GM12891 (cell line): Measurements from ENCODE around the gene ZNF580.

Source experiments
- DNase-seq: peaks from one replicate; pipeline ENCODE4 v3.0.0; 2011; ENCODE audit warnings: low spot score; ENCODE audit not compliant: insufficient read length
- FAIRE-seq: peaks from 2 replicates; lab custom pipeline; 2011; peaks lifted over from hg19 to GRCh38; lab: Jason Lieb, UNC
- PAX5 ChIP-seq: IDR thresholded peaks from 2 replicates; pipeline ENCODE4 v1.6.1; 2011; ENCODE audit warnings: low read length, moderate library complexity, mild to moderate bottlenecking; ENCODE audit not compliant: insufficient read depth, severe bottlenecking
- POLR2A ChIP-seq: IDR thresholded peaks from 2 replicates; pipeline ENCODE4 v1.6.1; 2011; ENCODE audit warnings: low read depth, low read length, control low read depth
- POLR2AphosphoS5 ChIP-seq: IDR thresholded peaks from 2 replicates; pipeline ENCODE4 v1.6.1; 2011; ENCODE audit warnings: low read depth, low read length, control low read depth
- POU2F2 ChIP-seq: IDR thresholded peaks from 2 replicates; pipeline ENCODE4 v1.6.1; 2011; ENCODE audit warnings: low read depth, mild to moderate bottlenecking, control low read depth, low read length, moderate library complexity
- SPI1 ChIP-seq: IDR thresholded peaks from 2 replicates; pipeline ENCODE4 v1.6.1; 2011; ENCODE audit warnings: low read depth, low read length, control low read depth
- TAF1 ChIP-seq: IDR thresholded peaks from 2 replicates; pipeline ENCODE4 v1.6.1; 2011; ENCODE audit warnings: low read depth, low read length, control low read depth

The ZNF580 gene

DNA sequence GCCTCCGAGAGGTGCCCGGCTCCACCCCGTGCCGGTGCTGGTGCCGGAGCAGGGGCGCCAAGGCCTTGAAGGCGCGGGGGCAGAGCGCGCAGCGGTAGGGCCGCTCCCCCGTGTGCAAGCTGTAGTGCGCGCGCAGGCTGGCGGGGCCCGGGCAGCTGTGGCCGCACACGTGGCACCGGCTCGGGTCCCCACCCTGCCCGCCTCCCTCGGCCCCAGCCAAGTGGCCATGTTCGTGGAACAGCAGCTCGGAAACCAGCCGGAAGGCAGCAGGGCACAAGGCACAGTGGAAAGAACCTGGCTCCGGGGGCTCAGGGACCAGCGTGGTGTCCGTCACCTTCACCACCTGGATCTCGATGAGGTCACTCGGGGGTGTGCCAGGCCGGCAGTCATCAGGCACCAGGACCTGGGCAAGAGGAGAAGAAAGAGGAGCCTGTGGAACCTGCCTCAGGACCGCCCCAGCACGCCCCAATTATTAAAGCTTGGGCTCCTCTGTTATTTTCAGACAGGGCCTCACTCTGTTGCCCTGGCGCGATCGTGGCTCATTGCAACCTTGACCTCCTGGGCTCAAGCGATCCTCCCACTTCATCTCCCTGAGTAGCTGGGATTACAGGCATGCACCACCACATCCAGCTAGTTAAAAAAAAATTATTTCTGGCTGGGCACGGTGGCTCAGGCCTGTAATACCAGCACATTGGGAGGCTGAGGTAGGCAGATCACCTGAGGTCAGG is 18.4 kb upstream of the ZNF580 start:
- DNase-seq (no peak), FAIRE-seq (no peak)

DNA sequence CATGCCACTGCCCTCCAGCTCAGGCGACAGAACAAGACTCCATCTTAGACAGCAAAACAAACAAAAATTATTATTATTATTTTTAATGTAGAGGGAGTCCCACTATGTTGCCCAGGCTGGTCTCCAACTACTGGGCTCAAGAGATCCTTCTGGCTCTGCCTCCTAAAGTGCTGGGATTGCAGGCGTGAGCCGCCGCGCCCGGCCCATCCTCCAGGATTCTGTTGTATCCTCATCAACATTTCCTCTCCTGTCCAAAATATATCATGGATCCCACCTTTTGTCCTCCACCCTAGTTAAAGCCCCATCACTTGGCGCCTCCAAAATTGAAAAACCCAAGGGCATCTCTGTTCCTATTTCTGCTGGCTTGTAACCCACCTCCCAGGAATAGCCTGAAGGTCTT is 17.7 kb upstream of the ZNF580 start:
- no peak for FAIRE-seq

More for the DNA sequence above, 18.4 kb upstream of the ZNF580 start:
- no peak for TF ChIP-seq TAF1
- TF ChIP-seq POLR2AphosphoS5: no peak
- no peak for TF ChIP-seq PAX5
- no peak for TF ChIP-seq POLR2A
- no peak for TF ChIP-seq SPI1
- TF ChIP-seq POU2F2: no peak

DNA sequence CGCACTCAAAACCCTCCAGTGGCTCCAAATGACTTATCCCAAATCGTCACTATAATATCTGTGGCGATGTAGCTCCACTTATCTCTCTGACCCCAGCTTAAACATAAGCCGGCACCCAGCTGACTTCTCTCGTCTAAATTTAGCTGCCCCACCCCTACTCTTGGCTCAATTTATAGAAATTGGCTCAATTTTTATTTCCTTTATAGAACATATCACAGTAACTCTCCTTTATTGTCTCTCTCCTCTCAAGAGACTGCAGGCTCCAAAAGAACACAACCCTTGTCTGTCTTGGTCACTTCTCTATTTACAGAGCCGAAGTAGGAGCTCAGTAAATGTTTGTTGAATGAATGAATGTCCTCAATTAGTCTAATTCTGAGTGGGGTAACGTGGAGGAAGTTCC is 17.2 kb upstream of the ZNF580 start:
- FAIRE-seq (no peak), DNase-seq (no peak)

More for the DNA sequence above, 17.7 kb upstream of the ZNF580 start:
- no peak for DNase-seq
- TF ChIP-seq PAX5: no peak
- TF ChIP-seq TAF1: no peak
- no peak for TF ChIP-seq POLR2A
- TF ChIP-seq POU2F2: no peak
- TF ChIP-seq POLR2AphosphoS5: no peak
- no peak for TF ChIP-seq SPI1

DNA sequence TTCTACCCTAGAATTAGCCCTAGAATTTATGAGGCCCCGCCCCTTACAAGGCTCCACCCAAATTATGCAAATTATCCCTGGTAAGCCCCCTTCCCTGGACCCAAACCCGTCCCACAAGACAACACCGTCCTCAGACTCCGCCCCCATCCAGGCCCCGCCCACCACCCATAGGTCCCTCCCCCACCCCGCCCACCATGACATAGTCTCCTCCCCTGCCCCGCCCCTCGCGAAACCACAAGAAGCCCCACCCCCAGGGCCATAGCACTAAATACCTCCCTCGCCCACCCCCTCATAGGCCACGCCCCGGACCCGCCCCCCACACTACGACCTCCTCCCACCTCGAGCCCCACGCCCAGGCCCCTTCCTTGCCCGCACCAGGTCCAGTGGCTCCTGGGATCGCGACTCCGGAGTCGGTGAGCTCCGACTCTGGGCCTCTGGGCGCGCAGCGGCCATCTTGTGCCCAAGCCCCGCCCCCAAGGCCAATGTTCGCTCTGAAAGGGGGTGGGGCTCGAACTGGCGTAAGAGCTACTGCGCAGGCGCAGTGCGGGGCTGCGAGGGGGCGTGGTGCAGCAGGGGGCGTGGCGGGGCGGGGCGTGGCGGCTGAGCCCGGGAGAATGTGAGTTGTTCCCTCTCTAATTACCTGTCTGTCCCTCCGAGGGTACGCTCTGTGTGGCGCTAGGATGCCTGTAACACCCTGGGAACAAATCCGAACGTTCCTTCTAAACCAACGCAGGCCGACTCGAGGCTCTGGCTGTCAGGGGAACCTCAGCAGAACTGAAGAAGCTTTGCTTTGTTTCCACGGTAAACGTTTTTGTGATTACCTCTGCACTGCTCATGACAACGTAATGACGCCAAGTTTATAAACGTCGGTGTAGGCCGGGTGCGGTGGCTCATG is 16.4 kb upstream of the ZNF580 start, which contains the start of gene ZNF784:
TSS of gene ZNF784 (minus strand) at position 458 of the 895 bp plus-strand sequence. CDS start at position 453, 5 bp downstream.
- FAIRE-seq (peak; percentile 98), DNase-seq (peak; percentile 89)
- TF ChIP-seq POLR2A (peak; percentile 71), SPI1 (no peak), TAF1 (peak; percentile 86), PAX5 (no peak), POU2F2 (peak; percentile 63; the same call in 1 of the 2 replicates), POLR2AphosphoS5 (peak; percentile 36; the same call in 1 of the 2 replicates)

More for the DNA sequence above, 17.2 kb upstream of the ZNF580 start:
- no peak for TF ChIP-seq SPI1
- no peak for TF ChIP-seq POU2F2
- no peak for TF ChIP-seq PAX5
- no peak for TF ChIP-seq POLR2A
- TF ChIP-seq POLR2AphosphoS5: no peak
- no peak for TF ChIP-seq TAF1

DNA sequence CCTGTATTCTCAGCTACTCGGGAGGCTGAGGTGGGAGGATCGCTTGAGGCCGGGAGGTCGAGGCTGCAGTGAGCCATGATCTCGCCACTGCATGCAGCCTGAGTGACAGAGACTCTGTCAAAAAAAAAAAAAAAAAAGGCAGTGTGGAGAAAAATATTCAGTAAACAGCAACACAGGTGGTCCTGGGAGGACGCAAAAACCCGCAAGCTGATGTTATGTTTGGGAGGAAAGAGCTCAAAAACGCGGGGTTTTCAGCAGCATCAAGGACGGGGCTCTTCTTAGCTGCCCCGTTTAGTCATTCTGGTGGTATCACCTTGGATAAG is 15.8 kb upstream of the ZNF580 start:
- no peak for FAIRE-seq
- no peak for TF ChIP-seq POU2F2
- TF ChIP-seq POLR2AphosphoS5: no peak
- no peak for TF ChIP-seq PAX5
- no peak for TF ChIP-seq TAF1
- TF ChIP-seq POLR2A: no peak
- no peak for TF ChIP-seq SPI1
- DNase-seq: no peak

DNA sequence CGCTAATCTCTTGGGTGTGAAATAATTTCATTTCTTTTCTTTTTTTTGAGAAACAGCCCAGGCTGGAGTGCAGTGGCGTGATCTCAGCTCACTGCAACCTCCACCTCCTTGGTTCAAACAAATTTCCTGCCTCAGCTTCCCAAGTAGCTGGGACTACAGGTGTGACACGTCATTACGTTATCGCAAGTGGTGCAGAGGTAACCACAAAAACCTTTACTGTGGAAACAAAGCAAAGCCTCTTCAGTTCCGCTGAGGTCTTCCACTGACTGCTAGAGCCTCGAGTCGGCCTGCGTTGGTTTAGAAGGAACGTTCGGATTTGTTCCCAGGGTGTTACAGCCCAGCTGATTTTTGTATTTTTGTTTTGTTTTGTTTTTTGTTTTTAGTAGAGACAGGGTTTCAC is 14.5 kb upstream of the ZNF580 start:
- FAIRE-seq (no peak), DNase-seq (no peak)
- TF ChIP-seq PAX5: no peak

DNA sequence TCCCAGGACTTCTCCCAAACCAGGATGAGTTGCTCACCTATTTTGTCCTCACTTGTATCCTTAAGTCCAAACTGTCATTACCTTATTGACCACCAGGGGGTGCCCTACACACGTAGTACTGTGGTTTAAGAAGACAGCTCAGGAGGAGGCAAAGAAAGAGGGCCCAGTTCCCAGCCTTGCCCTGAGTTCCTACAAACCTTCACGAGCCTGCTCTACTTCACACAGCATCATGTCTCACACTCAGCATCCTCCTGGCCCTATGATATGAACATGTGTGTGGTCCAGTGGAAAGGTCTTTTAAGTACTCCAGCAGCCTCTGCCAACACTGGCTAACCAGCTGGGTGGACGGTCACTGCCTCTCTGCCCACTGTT is 8.4 kb upstream of the ZNF580 start:
- DNase-seq (no peak), FAIRE-seq (peak; percentile 89)
- TF ChIP-seq POLR2A (no peak), POLR2AphosphoS5 (no peak)

DNA sequence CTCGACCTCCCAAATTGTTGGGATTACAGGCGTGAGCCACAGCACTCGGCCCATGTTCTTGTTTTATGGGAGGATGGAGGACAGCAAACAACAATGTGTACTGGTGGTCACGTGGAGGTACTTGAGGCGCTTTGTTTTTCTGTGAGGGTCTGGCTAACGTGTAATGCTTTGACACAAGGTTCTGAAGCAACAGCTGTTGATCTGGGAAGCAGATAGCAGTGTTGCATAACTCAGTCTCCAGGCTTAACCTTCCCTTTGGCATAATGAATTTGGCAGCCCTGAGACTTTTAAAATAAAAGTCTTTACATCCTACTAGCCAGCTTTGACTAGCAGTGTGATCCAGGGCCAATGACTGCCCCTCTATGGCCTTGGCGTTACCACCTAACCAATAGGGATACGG is 6.9 kb upstream of the ZNF580 start:
- DNase-seq: no peak
- TF ChIP-seq POLR2A: no peak
- TF ChIP-seq POLR2AphosphoS5: no peak
- no peak for TF ChIP-seq POU2F2
- no peak for TF ChIP-seq SPI1
- TF ChIP-seq PAX5: no peak
- TF ChIP-seq TAF1: no peak
- FAIRE-seq: no peak

DNA sequence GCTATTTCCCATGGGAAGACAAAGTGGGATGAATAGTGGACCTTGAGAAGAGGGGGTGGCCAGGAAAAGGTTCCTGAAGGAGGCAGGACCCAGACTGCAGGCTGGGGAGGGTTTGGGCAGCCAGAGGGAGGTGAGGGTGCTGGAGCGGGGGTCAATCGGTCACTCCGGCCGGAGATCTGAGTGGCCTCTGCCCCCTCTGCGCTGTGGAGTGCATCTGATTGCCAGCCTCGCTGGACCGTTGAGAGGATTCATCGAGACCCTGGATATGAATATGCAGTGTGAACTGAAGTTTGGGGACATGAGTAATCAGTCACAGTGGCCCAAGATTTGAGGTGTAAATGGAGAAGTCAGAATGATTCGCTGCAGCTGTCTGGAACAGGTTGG is 5.5 kb upstream of the ZNF580 start:
- FAIRE-seq (no peak), DNase-seq (no peak)
- TF ChIP-seq POU2F2 (peak; percentile 18; the same call in 1 of the 2 replicates), SPI1 (no peak)

DNA sequence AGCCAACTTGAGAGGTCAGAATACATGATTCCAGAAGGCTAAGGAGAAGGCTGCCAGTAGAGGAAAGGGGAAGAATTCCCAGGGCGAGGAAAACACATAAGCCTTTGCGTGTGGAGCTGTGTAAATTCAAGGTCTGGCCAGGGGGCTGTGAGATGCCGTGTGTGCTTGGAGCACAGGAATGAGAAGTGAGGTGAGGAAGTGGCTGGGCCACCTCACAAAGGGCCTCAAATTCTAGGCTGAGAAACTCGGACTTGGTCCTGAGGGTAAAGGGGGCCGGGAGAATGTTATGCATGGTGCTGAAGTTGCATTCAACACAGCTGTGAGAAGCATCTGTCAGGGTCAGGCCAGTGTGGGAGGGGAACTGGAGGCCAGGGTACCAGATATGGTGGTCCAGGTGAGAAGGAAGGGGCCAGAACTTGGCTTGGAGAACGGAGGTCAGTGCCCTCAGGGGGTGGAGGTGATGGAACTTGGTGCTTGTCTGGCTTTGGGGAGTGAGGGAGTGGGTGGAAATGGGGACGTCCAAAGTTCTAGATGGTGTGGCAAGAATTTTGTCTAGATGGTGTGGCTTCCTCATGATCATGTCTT is 4.9 kb upstream of the ZNF580 start:
- FAIRE-seq (no peak), DNase-seq (no peak)
- peak; percentile 63 for TF ChIP-seq POLR2AphosphoS5
- TF ChIP-seq SPI1: 0 out of 2 replicates have a peak, but pooled peaks have one; percentile 24
- no peak for TF ChIP-seq TAF1
- TF ChIP-seq PAX5: no peak
- TF ChIP-seq POLR2A: peak; percentile 64; the same call in 1 of the 2 replicates
- TF ChIP-seq POU2F2: no peak; the same call in 1 of the 2 replicates
